Stomach (tissue), 4 donors: Measurements from ENCODE around the gene MTG1.

Experiments
- CTCF ChIP-seq, 7 experiments: fragments of 450-650 bp in 4 of 7; fragments of 200-600 bp in 3 of 7; sonication (generic) in 3 of 7; IDR thresholded peaks; one replicate each; pipeline ENCODE4 v1.5.1; 2016 to 2019; ENCODE audit warnings: antibody characterized with exemption in 7 of 7, control low read depth in 2 of 7, mild to moderate bottlenecking in 1 of 7
- EP300 ChIP-seq: sonication (generic); formaldehyde crosslinking; IDR thresholded peaks from one replicate; pipeline ENCODE4 v1.6.1; 2017; ENCODE audit warnings: antibody characterized with exemption
- POLR2A ChIP-seq, 4 donors: fragments of 450-650 bp; IDR thresholded peaks; one replicate each; pipeline ENCODE4 v1.6.1; 2016; ENCODE audit warnings: antibody characterized with exemption in 4 of 4, control low read depth in 2 of 4, mild to moderate bottlenecking in 1 of 4, moderate library complexity in 1 of 4
- POLR2AphosphoS5 ChIP-seq, 3 donors: sonication (generic); formaldehyde crosslinking; IDR thresholded peaks; one replicate each; pipeline ENCODE4 v1.6.1; 2016; ENCODE audit warnings: antibody characterized with exemption in 3 of 3

- TF ChIP-seq CTCF (IDR thresholded peaks at IDR 0.05) (no peak), POLR2A (IDR thresholded peaks at IDR 0.05) (no peak), POLR2AphosphoS5 (IDR thresholded peaks at IDR 0.05) (no peak), EP300 (no peak)
Observed at GRCh38 chr10:133401500-133401899, 7.5 kb downstream of the MTG1 start.
